Naive thymus-derived CD4-positive, alpha-beta T cell (primary cell): ENCODE data around the gene ARF4. TPM values are rescaled to one million over a fixed set of nuclear protein-coding genes. Genes with fewer than 3 reads are reported as not detected.

Experiments
- ATAC-seq: fragments of 150-1000 bp; cut with Tn5 transposase; 2 replicates; pipeline ENCODE4 v1.10.0; 2021; ENCODE audit warnings: mild to moderate bottlenecking, moderate library complexity
- CTCF ChIA-PET: fragments of 350-600 bp; sonication (Branson Sonifier 250); formaldehyde crosslinking; loops from one replicate; lab custom pipeline; 2021; ENCODE audit warnings: antibody characterized with exemption; lab: Charles Lee
- POLR2A ChIA-PET: fragments of 350-600 bp; sonication (Branson Sonifier 250); formaldehyde crosslinking; loops from one replicate; lab custom pipeline; 2021; ENCODE audit warnings: antibody characterized with exemption, inconsistent platforms; lab: Charles Lee
- DNase-seq, 9 donors: peaks; one replicate each; pipeline versions ENCODE4 v3.0.0 to v3.0.0-alpha.2; 2020 to 2022; ENCODE audit warnings: mixed read lengths in 1 of 9
- H3K27ac ChIP-seq: one replicate; pipeline ENCODE4 v1.7.0; 2013; ENCODE audit warnings: mild to moderate bottlenecking, low read depth, low read length, moderate library complexity
- H3K27me3 ChIP-seq, 2 donors: one replicate each; pipeline ENCODE4 v1.7.0; 2013; ENCODE audit warnings: low read length in 2 of 2, mild to moderate bottlenecking in 2 of 2, moderate library complexity in 2 of 2; ENCODE audit not compliant: control insufficient read depth in 2 of 2, insufficient read depth in 2 of 2
- H3K36me3 ChIP-seq, 3 experiments: 1 replicate in 2 of 3; 2 replicates in 1 of 3; pipeline ENCODE4 v1.7.0; 2013; ENCODE audit warnings: low read length in 3 of 3, mild to moderate bottlenecking in 3 of 3, moderate library complexity in 1 of 3; ENCODE audit not compliant: insufficient read depth in 3 of 3, control insufficient read depth in 2 of 3
- H3K4me1 ChIP-seq, 2 donors: one replicate each; pipeline ENCODE4 v1.7.0; 2013; ENCODE audit warnings: low read length in 2 of 2, mild to moderate bottlenecking in 2 of 2, moderate library complexity in 1 of 2; ENCODE audit not compliant: control insufficient read depth in 2 of 2, insufficient read depth in 2 of 2
- H3K4me3 ChIP-seq: 2 replicates; pipeline ENCODE4 v1.7.0; 2013; ENCODE audit warnings: mild to moderate bottlenecking, low read length
- H3K9me3 ChIP-seq, 3 experiments: 1 replicate in 2 of 3; 2 replicates in 1 of 3; pipeline ENCODE4 v1.7.0; 2013; ENCODE audit warnings: low read length in 3 of 3; ENCODE audit not compliant: control insufficient read depth in 2 of 3
- H3K27ac Mint-ChIP-seq, 9 donors: one replicate each; pipeline ENCODE4 v1.8.0; 2020 to 2022; ENCODE audit warnings: mixed read lengths in 9 of 9, mild to moderate bottlenecking in 8 of 9, moderate library complexity in 5 of 9, inconsistent platforms in 2 of 9
- H3K27me3 Mint-ChIP-seq, 5 donors: one replicate each; pipeline ENCODE4 v1.8.0; 2021 to 2022; ENCODE audit warnings: mixed read lengths in 5 of 5, mild to moderate bottlenecking in 1 of 5
- H3K36me3 Mint-ChIP-seq, 5 donors: one replicate each; pipeline ENCODE4 v1.8.0; 2020 to 2022; ENCODE audit warnings: mixed read lengths in 5 of 5, mild to moderate bottlenecking in 3 of 5, inconsistent platforms in 1 of 5
- H3K4me1 Mint-ChIP-seq, 7 donors: one replicate each; pipeline ENCODE4 v1.8.0; 2020 to 2022; ENCODE audit warnings: mixed read lengths in 7 of 7, mild to moderate bottlenecking in 3 of 7, inconsistent platforms in 1 of 7
- H3K4me3 Mint-ChIP-seq, 10 donors: one replicate each; pipeline ENCODE4 v1.8.0; 2020 to 2022; ENCODE audit warnings: mild to moderate bottlenecking in 10 of 10, mixed read lengths in 10 of 10, moderate library complexity in 6 of 10, inconsistent platforms in 2 of 10
- H3K9me3 Mint-ChIP-seq, 11 donors: one replicate each; pipeline ENCODE4 v1.8.0; 2020 to 2022; ENCODE audit warnings: mixed read lengths in 11 of 11, mild to moderate bottlenecking in 4 of 11, inconsistent platforms in 1 of 11, moderate library complexity in 1 of 11
- intact Hi-C, 2 donors: fragments of 100-400 bp; cut with micrococcal nuclease; formaldehyde crosslinking; loops; one replicate each; pipeline ENCODE4 v1.15.1; 2023
- polyA plus RNA-seq, 2 donors: library from polyadenylated mRNA; unstranded; fragments of 300-500 nt; fragmentation: Illumina TruSeq; gene quantifications; one replicate each; pipeline ENCODE4 v1.2.3, GENCODE V29; 2021
- total RNA-seq, 6 experiments: library from RNA in 5 of 6; stranded (reverse) in 5 of 6; gene quantifications; 1 replicate in 5 of 6; 2 replicates in 1 of 6; pipeline ENCODE4 v1.2.3 and lab custom pipeline; 2021 to 2026

ARF4 gene
- total and polyA plus RNA-seq, 7 experiments from 2014 or later, result 50.9 to 130 (median 63.4) TPM

- H3K4me3 ChIP-seq, result no peak overlapping the region
- Mint-ChIP-seq H3K36me3 (peaks cover 0 to 5% (median 0%) of the 10 kb centered on the region in 5 donors), H3K27me3 (peaks cover 0 to 3% (median 0%) of the 10 kb centered on the region in 5 donors), H3K4me3 (no peak overlapping the region), H3K27ac (peak overlapping the region in 1 of 9 donors; percentile 1), H3K4me1 (peaks cover 0 to 2% (median 0%) of the 10 kb centered on the region in 7 donors), H3K9me3 (peaks cover 0 to 11% (median 0%) of the 10 kb centered on the region in 11 donors)
- no peak for ATAC-seq
- no peaks in the 10 kb centered on the region for H3K36me3 ChIP-seq
- H3K27me3 ChIP-seq, result no peaks in the 10 kb centered on the region
- H3K4me1 ChIP-seq, result no peaks in the 10 kb centered on the region
- ChIA-PET CTCF (no interaction called here), POLR2A (no interaction called here)
- no peaks in the 10 kb centered on the region for H3K9me3 ChIP-seq
- DNase-seq, result no peak
- intact Hi-C loops, result no loop called here
- no peak overlapping the region for H3K27ac ChIP-seq
Measured at GRCh38 chr3:57538465-57538864, 58.7 kb downstream of the ARF4 start.

GRCh38 chr3:57530071-57530608 lies 67.0 kb downstream of the ARF4 start:
- no peak for DNase-seq
- no peak for ATAC-seq
- Histone ChIP-seq H3K4me1 (no peaks in the 10 kb centered on the region), H3K9me3 (no peaks in the 10 kb centered on the region), H3K36me3 (no peaks in the 10 kb centered on the region), H3K4me3 (no peak overlapping the region), H3K27ac (no peak overlapping the region), H3K27me3 (no peaks in the 10 kb centered on the region)
- H3K36me3 Mint-ChIP-seq, result no peaks in the 10 kb centered on the region
- no peak overlapping the region for H3K4me3 Mint-ChIP-seq
- peaks cover 0 to 11% (median 6%) of the 10 kb centered on the region in 5 donors for H3K27me3 Mint-ChIP-seq
- H3K9me3 Mint-ChIP-seq, result peaks cover 0 to 4% (median 0%) of the 10 kb centered on the region in 11 donors
- ChIA-PET POLR2A (no interaction called here), CTCF (interaction anchor here (0.6 kb wide), 1 partner anchor 337 kb away, joined by 4 read pairs; no protein-coding TSS in a partner anchor)
- intact Hi-C loops, result no loop called here
- no peak overlapping the region for H3K27ac Mint-ChIP-seq
- H3K4me1 Mint-ChIP-seq, result no peaks in the 10 kb centered on the region

Other genes with a start within 250 kb of the ARF4 start
- under 1 TPM; 0.05 to 0.51 (median 0.19) TPM for gene DNAH12, start 53.0 kb downstream of the ARF4 start, total RNA-seq
- not detected for gene DNAH12, start 53.0 kb downstream of the ARF4 start, polyA plus RNA-seq
- 10 to 100 TPM; 24.0 to 35.5 (median 27.8) TPM for gene PDE12, start 41.1 kb downstream of the ARF4 start, total RNA-seq
- 10 to 100 TPM; 15.1 to 24.5 TPM for gene PDE12, start 41.1 kb downstream of the ARF4 start, polyA plus RNA-seq
- 10 to 100 TPM; 31.3 to 76.6 (median 40.8) TPM for gene DENND6A, start 95.7 kb upstream of the ARF4 start, total RNA-seq
- gene DENND6A, start 95.7 kb upstream of the ARF4 start, polyA plus RNA-seq, result 10 to 100 TPM; 24.8 to 30.3 TPM
- gene SLMAP, start 159.0 kb upstream of the ARF4 start, total RNA-seq, result 10 to 100 TPM; 54.6 to 77.1 (median 66.6) TPM
- 10 to 100 TPM; 20.2 to 30.8 TPM for gene SLMAP, start 159.0 kb upstream of the ARF4 start, polyA plus RNA-seq